ENCODE results near the gene CIB4.

The CIB4 gene

GRCh38 chr2:26633351-26633945 lies 7.7 kb downstream of the CIB4 start:
- Histone ChIP-seq H3K27me3 (replicated peaks; ENCODE audit: control insufficient read depth, insufficient read depth, low read length, poor library complexity, severe bottlenecking) (no peaks in the 10 kb centered on the region), H3K9me3 (ENCODE audit: control insufficient read depth, low read length) (no peaks in the 10 kb centered on the region), H3K27ac (ENCODE audit: insufficient read depth, low read length, poor library complexity, severe bottlenecking) (no peak overlapping the region), H3K4me3 (ENCODE audit: insufficient read depth, low read depth, low read length, poor library complexity, severe bottlenecking) (no peak overlapping the region), H3K4me1 (ENCODE audit: control insufficient read depth, insufficient read depth, low read length, poor library complexity, severe bottlenecking) (no peaks in the 10 kb centered on the region), H3K36me3 (ENCODE audit: control insufficient read depth, insufficient read depth, low read length) (no peaks in the 10 kb centered on the region)
- DNase-seq, result no peak

GRCh38 chr2:26632624-26633185 lies 8.5 kb downstream of the CIB4 start:
- Histone ChIP-seq H3K36me3 (ENCODE audit: control insufficient read depth, insufficient read depth, low read length) (no peaks in the 10 kb centered on the region), H3K4me3 (ENCODE audit: insufficient read depth, low read depth, low read length, poor library complexity, severe bottlenecking) (no peak overlapping the region), H3K9me3 (ENCODE audit: control insufficient read depth, low read length) (no peaks in the 10 kb centered on the region), H3K27me3 (replicated peaks; ENCODE audit: control insufficient read depth, insufficient read depth, low read length, poor library complexity, severe bottlenecking) (no peaks in the 10 kb centered on the region), H3K4me1 (ENCODE audit: control insufficient read depth, insufficient read depth, low read length, poor library complexity, severe bottlenecking) (no peaks in the 10 kb centered on the region), H3K27ac (ENCODE audit: insufficient read depth, low read length, poor library complexity, severe bottlenecking) (no peak overlapping the region)
- DNase-seq, result no peak

GRCh38 chr2:26631401-26632170 lies 9.6 kb downstream of the CIB4 start:
- H3K27me3 ChIP-seq (replicated peaks; ENCODE audit: control insufficient read depth, insufficient read depth, low read length, poor library complexity, severe bottlenecking), result no peaks in the 10 kb centered on the region
- H3K36me3 ChIP-seq (ENCODE audit: control insufficient read depth, insufficient read depth, low read length), result no peaks in the 10 kb centered on the region
- no peaks in the 10 kb centered on the region for H3K9me3 ChIP-seq (ENCODE audit: control insufficient read depth, low read length)
- DNase-seq, result no peak
- H3K4me1 ChIP-seq (ENCODE audit: control insufficient read depth, insufficient read depth, low read length, poor library complexity, severe bottlenecking), result no peaks in the 10 kb centered on the region
- no peak overlapping the region for H3K27ac ChIP-seq (ENCODE audit: insufficient read depth, low read length, poor library complexity, severe bottlenecking)
- H3K4me3 ChIP-seq (ENCODE audit: insufficient read depth, low read depth, low read length, poor library complexity, severe bottlenecking), result no peak overlapping the region

GRCh38 chr2:26630669-26631360 lies 10.4 kb downstream of the CIB4 start:
- Histone ChIP-seq H3K36me3 (ENCODE audit: control insufficient read depth, insufficient read depth, low read length) (no peaks in the 10 kb centered on the region), H3K4me1 (ENCODE audit: control insufficient read depth, insufficient read depth, low read length, poor library complexity, severe bottlenecking) (no peaks in the 10 kb centered on the region), H3K4me3 (ENCODE audit: insufficient read depth, low read depth, low read length, poor library complexity, severe bottlenecking) (no peak overlapping the region), H3K9me3 (ENCODE audit: control insufficient read depth, low read length) (no peaks in the 10 kb centered on the region), H3K27me3 (replicated peaks; ENCODE audit: control insufficient read depth, insufficient read depth, low read length, poor library complexity, severe bottlenecking) (no peaks in the 10 kb centered on the region), H3K27ac (ENCODE audit: insufficient read depth, low read length, poor library complexity, severe bottlenecking) (no peak overlapping the region)
- no peak for DNase-seq

- Histone ChIP-seq H3K4me3 (ENCODE audit: insufficient read depth, low read depth, low read length, poor library complexity, severe bottlenecking) (no peak overlapping the region), H3K27me3 (replicated peaks; ENCODE audit: control insufficient read depth, insufficient read depth, low read length, poor library complexity, severe bottlenecking) (no peaks in the 10 kb centered on the region), H3K9me3 (ENCODE audit: control insufficient read depth, low read length) (no peaks in the 10 kb centered on the region), H3K36me3 (ENCODE audit: control insufficient read depth, insufficient read depth, low read length) (no peaks in the 10 kb centered on the region), H3K4me1 (ENCODE audit: control insufficient read depth, insufficient read depth, low read length, poor library complexity, severe bottlenecking) (no peaks in the 10 kb centered on the region), H3K27ac (ENCODE audit: insufficient read depth, low read length, poor library complexity, severe bottlenecking) (no peak overlapping the region)
- DNase-seq, result no peak
These were observed 10.9 kb downstream of the CIB4 start for GRCh38 chr2:26630235-26630634.

GRCh38 chr2:26629751-26630150 lies 11.4 kb downstream of the CIB4 start:
- Histone ChIP-seq H3K36me3 (ENCODE audit: control insufficient read depth, insufficient read depth, low read length) (no peaks in the 10 kb centered on the region), H3K4me1 (ENCODE audit: control insufficient read depth, insufficient read depth, low read length, poor library complexity, severe bottlenecking) (no peaks in the 10 kb centered on the region), H3K27ac (ENCODE audit: insufficient read depth, low read length, poor library complexity, severe bottlenecking) (no peak overlapping the region), H3K27me3 (replicated peaks; ENCODE audit: control insufficient read depth, insufficient read depth, low read length, poor library complexity, severe bottlenecking) (no peaks in the 10 kb centered on the region), H3K4me3 (ENCODE audit: insufficient read depth, low read depth, low read length, poor library complexity, severe bottlenecking) (no peak overlapping the region), H3K9me3 (ENCODE audit: control insufficient read depth, low read length) (no peaks in the 10 kb centered on the region)
- DNase-seq, result no peak

GRCh38 chr2:26629346-26629630 lies 11.9 kb downstream of the CIB4 start:
- Histone ChIP-seq H3K36me3 (ENCODE audit: control insufficient read depth, insufficient read depth, low read length) (no peaks in the 10 kb centered on the region), H3K4me1 (ENCODE audit: control insufficient read depth, insufficient read depth, low read length, poor library complexity, severe bottlenecking) (no peaks in the 10 kb centered on the region), H3K9me3 (ENCODE audit: control insufficient read depth, low read length) (no peaks in the 10 kb centered on the region), H3K27me3 (replicated peaks; ENCODE audit: control insufficient read depth, insufficient read depth, low read length, poor library complexity, severe bottlenecking) (no peaks in the 10 kb centered on the region), H3K4me3 (ENCODE audit: insufficient read depth, low read depth, low read length, poor library complexity, severe bottlenecking) (no peak overlapping the region), H3K27ac (ENCODE audit: insufficient read depth, low read length, poor library complexity, severe bottlenecking) (no peak overlapping the region)
- no peak for DNase-seq

GRCh38 chr2:26628561-26629345 lies 12.4 kb downstream of the CIB4 start:
- DNase-seq, result no peak
- no peak overlapping the region for H3K27ac ChIP-seq (ENCODE audit: insufficient read depth, low read length, poor library complexity, severe bottlenecking)
- H3K4me3 ChIP-seq (ENCODE audit: insufficient read depth, low read depth, low read length, poor library complexity, severe bottlenecking), result no peak overlapping the region
- no peaks in the 10 kb centered on the region for H3K36me3 ChIP-seq (ENCODE audit: control insufficient read depth, insufficient read depth, low read length)
- no peaks in the 10 kb centered on the region for H3K9me3 ChIP-seq (ENCODE audit: control insufficient read depth, low read length)
- H3K27me3 ChIP-seq (replicated peaks; ENCODE audit: control insufficient read depth, insufficient read depth, low read length, poor library complexity, severe bottlenecking), result no peaks in the 10 kb centered on the region
- H3K4me1 ChIP-seq (ENCODE audit: control insufficient read depth, insufficient read depth, low read length, poor library complexity, severe bottlenecking), result no peaks in the 10 kb centered on the region

GRCh38 chr2:26627350-26628105 lies 13.6 kb downstream of the CIB4 start:
- Histone ChIP-seq H3K9me3 (ENCODE audit: control insufficient read depth, low read length) (no peaks in the 10 kb centered on the region), H3K27me3 (replicated peaks; ENCODE audit: control insufficient read depth, insufficient read depth, low read length, poor library complexity, severe bottlenecking) (no peaks in the 10 kb centered on the region), H3K4me3 (ENCODE audit: insufficient read depth, low read depth, low read length, poor library complexity, severe bottlenecking) (no peak overlapping the region), H3K36me3 (ENCODE audit: control insufficient read depth, insufficient read depth, low read length) (no peaks in the 10 kb centered on the region), H3K27ac (ENCODE audit: insufficient read depth, low read length, poor library complexity, severe bottlenecking) (no peak overlapping the region), H3K4me1 (ENCODE audit: control insufficient read depth, insufficient read depth, low read length, poor library complexity, severe bottlenecking) (no peaks in the 10 kb centered on the region)
- DNase-seq, result no peak
